ENCODE results near the gene NDUFB6.
A peak's percentile ranks its signal among the peaks of the same experiment; 100 is the strongest.
"Not testable (repeated sequence)": the region's sequence is repeated elsewhere in the genome, so short reads cannot be mapped to it uniquely, and the experiment has no call there.

NDUFB6 gene

DNA sequence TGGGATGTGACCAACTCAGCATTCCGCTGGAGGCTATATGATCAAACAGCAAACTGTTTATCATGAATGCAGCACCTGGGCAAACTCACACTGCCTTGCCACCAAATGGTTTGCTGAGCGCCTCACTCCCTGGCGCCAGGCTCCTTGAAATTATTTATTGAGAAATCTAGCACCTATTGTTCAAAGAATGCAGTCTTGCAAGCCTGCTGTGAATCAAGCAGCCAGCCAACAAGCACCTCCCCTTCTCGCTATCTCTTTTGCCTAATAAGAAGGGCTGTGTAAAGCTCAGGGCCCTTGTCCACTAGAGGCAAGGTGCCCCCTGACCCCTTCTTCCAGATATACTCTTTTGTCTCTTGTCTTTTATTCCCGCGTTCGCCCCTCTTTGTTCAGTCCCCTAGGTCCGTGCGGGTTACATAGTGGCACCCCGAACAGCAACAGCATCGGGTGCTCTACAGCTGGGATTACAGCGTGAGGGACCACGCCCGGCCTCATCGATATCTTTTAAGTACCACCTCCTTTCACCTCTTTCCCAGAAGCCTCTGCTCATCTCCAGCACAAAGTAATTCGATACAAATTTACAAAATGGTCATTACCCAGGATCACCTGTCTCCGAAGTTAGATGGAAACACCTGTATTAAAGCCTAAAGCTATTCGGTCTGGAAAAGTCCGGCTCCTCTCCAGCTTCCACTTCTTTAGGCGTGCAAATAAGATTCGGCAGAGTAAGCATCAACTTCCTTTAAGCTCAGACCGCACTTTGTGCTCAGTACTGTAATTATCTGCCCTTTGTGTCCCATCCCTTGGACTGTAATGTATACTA, 47.9 kb downstream of the NDUFB6 start:
- H3K4me3 ChIP-seq (IDR thresholded peaks at IDR 0.05; ENCODE audit: insufficient read depth, low read depth, low read length), result peak overlapping the region; percentile 34
- H3K9ac ChIP-seq, result peak overlapping the region; percentile 43; the same call in 1 of the 2 replicates
- no peak for TF ChIP-seq CTCF (conservative IDR thresholded peaks at IDR 0.05; ENCODE audit: low read depth, low read length)
- peak overlapping the region; percentile 79 for H3K4me2 ChIP-seq
- no peaks in the 10 kb centered on the region for H3K79me2 ChIP-seq (ENCODE audit: insufficient read depth, low read depth)
- H3K4me1 ChIP-seq (ENCODE audit: low read depth, poor library complexity, severe bottlenecking), result peaks cover 14% of the 10 kb centered on the region
- H3K36me3 ChIP-seq (ENCODE audit: insufficient read depth), result no peaks in the 10 kb centered on the region
- H3K27me3 ChIP-seq (ENCODE audit: insufficient read depth, low read depth), result no peaks in the 10 kb centered on the region
- no peaks in the 10 kb centered on the region for H4K20me1 ChIP-seq (ENCODE audit: insufficient read depth)
- H2AFZ ChIP-seq (ENCODE audit: low read depth), result peak overlapping the region; percentile 88; the same call in 1 of the 2 replicates
- no peak overlapping the region for H3K27ac ChIP-seq

DNA sequence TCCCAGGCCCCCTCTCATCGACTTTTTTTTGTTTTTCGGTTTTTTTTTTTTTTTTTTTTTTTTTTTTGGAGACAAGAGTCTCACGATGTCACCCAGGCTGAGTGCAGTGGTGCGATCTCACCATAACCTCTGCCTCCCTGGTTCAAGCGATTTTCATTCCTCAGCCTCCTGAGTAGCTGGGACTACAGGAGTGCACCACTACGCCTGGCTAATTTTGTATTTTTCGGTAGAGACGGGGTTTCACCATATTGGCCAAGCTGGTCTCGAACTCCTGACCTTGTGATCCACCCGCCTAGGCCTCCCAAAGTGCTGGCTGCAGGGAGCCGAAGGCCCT, 48.4 kb downstream of the NDUFB6 start:
- not testable (repeated sequence) for H3K4me3 ChIP-seq (IDR thresholded peaks at IDR 0.05; ENCODE audit: insufficient read depth, low read depth, low read length); H3K4me2 ChIP-seq; H3K27me3 ChIP-seq (ENCODE audit: insufficient read depth, low read depth); H4K20me1 ChIP-seq (ENCODE audit: insufficient read depth); H3K27ac ChIP-seq; H2AFZ ChIP-seq (ENCODE audit: low read depth); H3K79me2 ChIP-seq (ENCODE audit: insufficient read depth, low read depth); H3K36me3 ChIP-seq (ENCODE audit: insufficient read depth); H3K9ac ChIP-seq
- H3K4me1 ChIP-seq (ENCODE audit: low read depth, poor library complexity, severe bottlenecking), result peaks cover 14% of the 10 kb centered on the region

DNA sequence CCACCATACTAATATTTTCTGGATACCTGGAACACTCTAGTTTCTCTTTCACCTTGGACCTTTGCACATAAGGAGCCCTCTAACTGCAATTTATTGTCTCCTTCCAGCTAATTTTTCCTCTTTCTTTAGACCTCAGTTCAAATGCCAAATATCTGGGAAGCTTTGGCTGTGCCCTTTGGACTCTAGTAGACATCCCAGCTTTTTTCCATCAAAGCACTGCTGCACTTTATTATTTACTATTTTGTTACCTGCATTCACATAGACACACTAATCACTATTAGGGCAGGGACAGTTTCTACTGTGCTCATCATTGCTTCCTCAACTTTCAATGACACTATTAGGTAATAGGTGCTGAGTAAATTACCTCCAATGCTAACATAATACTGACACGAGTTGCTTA, 49.0 kb downstream of the NDUFB6 start:
- Histone ChIP-seq H3K4me1 (ENCODE audit: low read depth, poor library complexity, severe bottlenecking) (peaks cover 14% of the 10 kb centered on the region), H3K36me3 (ENCODE audit: insufficient read depth) (no peaks in the 10 kb centered on the region), H3K4me3 (IDR thresholded peaks at IDR 0.05; ENCODE audit: insufficient read depth, low read depth, low read length) (no peak overlapping the region), H3K9ac (no peak overlapping the region), H3K4me2 (no peak overlapping the region), H2AFZ (ENCODE audit: low read depth) (no peak overlapping the region), H3K27me3 (ENCODE audit: insufficient read depth, low read depth) (no peaks in the 10 kb centered on the region), H4K20me1 (ENCODE audit: insufficient read depth) (no peaks in the 10 kb centered on the region), H3K27ac (no peak overlapping the region), H3K79me2 (ENCODE audit: insufficient read depth, low read depth) (no peaks in the 10 kb centered on the region)
- no peak for TF ChIP-seq CTCF (conservative IDR thresholded peaks at IDR 0.05; ENCODE audit: low read depth, low read length)

- Histone ChIP-seq H3K4me1 (ENCODE audit: low read depth, poor library complexity, severe bottlenecking) (no peaks in the 10 kb centered on the region), H3K4me3 (IDR thresholded peaks at IDR 0.05; ENCODE audit: insufficient read depth, low read depth, low read length) (no peak overlapping the region), H3K27me3 (ENCODE audit: insufficient read depth, low read depth) (no peaks in the 10 kb centered on the region), H3K79me2 (ENCODE audit: insufficient read depth, low read depth) (no peaks in the 10 kb centered on the region), H3K9ac (no peak overlapping the region), H3K4me2 (no peak overlapping the region), H3K36me3 (ENCODE audit: insufficient read depth) (no peaks in the 10 kb centered on the region), H2AFZ (ENCODE audit: low read depth) (no peak overlapping the region), H4K20me1 (ENCODE audit: insufficient read depth) (no peaks in the 10 kb centered on the region), H3K27ac (no peak overlapping the region)
- TF ChIP-seq CTCF (conservative IDR thresholded peaks at IDR 0.05; ENCODE audit: low read depth, low read length), result no peak
Measured at GRCh38 chr9:32518276-32518675, 54.7 kb downstream of the NDUFB6 start.

- TF ChIP-seq CTCF (conservative IDR thresholded peaks at IDR 0.05; ENCODE audit: low read depth, low read length), result no peak
- Histone ChIP-seq H3K27me3 (ENCODE audit: insufficient read depth, low read depth) (no peaks in the 10 kb centered on the region), H3K27ac (no peak overlapping the region), H3K79me2 (ENCODE audit: insufficient read depth, low read depth) (no peaks in the 10 kb centered on the region), H3K4me2 (no peak overlapping the region), H3K9ac (no peak overlapping the region), H3K4me3 (IDR thresholded peaks at IDR 0.05; ENCODE audit: insufficient read depth, low read depth, low read length) (no peak overlapping the region), H3K4me1 (ENCODE audit: low read depth, poor library complexity, severe bottlenecking) (no peaks in the 10 kb centered on the region), H4K20me1 (ENCODE audit: insufficient read depth) (no peaks in the 10 kb centered on the region), H2AFZ (ENCODE audit: low read depth) (no peak overlapping the region), H3K36me3 (ENCODE audit: insufficient read depth) (no peaks in the 10 kb centered on the region)
Measured at GRCh38 chr9:32516241-32516640, 56.7 kb downstream of the NDUFB6 start.
